ENCODE data around the gene OTULINL.

Gene OTULINL

GRCh38 chr5:14577079-14577725, 4.4 kb upstream of the OTULINL start:
- H3K27ac ChIP-seq (ENCODE audit: low read length) = no peak overlapping the region
- H3K9ac ChIP-seq (ENCODE audit: low read length) = no peak overlapping the region
- H3K4me1 ChIP-seq (ENCODE audit: control insufficient read depth, low read depth, low read length) = peaks cover 3% of the 10 kb centered on the region
- peaks cover 23% of the 10 kb centered on the region for H3K27me3 ChIP-seq (ENCODE audit: control insufficient read depth, insufficient read depth, low read length)
- no peaks in the 10 kb centered on the region for H3K36me3 ChIP-seq (ENCODE audit: control insufficient read depth, low read depth, low read length)
- no peak overlapping the region for H3K4me3 ChIP-seq (ENCODE audit: low read length)
- no peaks in the 10 kb centered on the region for H3K9me3 ChIP-seq (ENCODE audit: control insufficient read depth, low read depth, low read length)

GRCh38 chr5:14577971-14578370, 3.6 kb upstream of the OTULINL start:
- Histone ChIP-seq H3K9ac (ENCODE audit: low read length) (no peak overlapping the region), H3K27ac (ENCODE audit: low read length) (no peak overlapping the region), H3K9me3 (ENCODE audit: control insufficient read depth, low read depth, low read length) (no peaks in the 10 kb centered on the region), H3K4me1 (ENCODE audit: control insufficient read depth, low read depth, low read length) (peaks cover 3% of the 10 kb centered on the region), H3K27me3 (ENCODE audit: control insufficient read depth, insufficient read depth, low read length) (peaks cover 30% of the 10 kb centered on the region), H3K36me3 (ENCODE audit: control insufficient read depth, low read depth, low read length) (no peaks in the 10 kb centered on the region), H3K4me3 (ENCODE audit: low read length) (no peak overlapping the region)

GRCh38 chr5:14579246-14579645, 2.3 kb upstream of the OTULINL start:
- H3K4me3 ChIP-seq (ENCODE audit: low read length) = no peak overlapping the region
- H3K9me3 ChIP-seq (ENCODE audit: control insufficient read depth, low read depth, low read length) = no peaks in the 10 kb centered on the region
- peaks cover 42% of the 10 kb centered on the region for H3K27me3 ChIP-seq (ENCODE audit: control insufficient read depth, insufficient read depth, low read length)
- no peak overlapping the region for H3K27ac ChIP-seq (ENCODE audit: low read length)
- no peak overlapping the region for H3K9ac ChIP-seq (ENCODE audit: low read length)
- peaks cover 3% of the 10 kb centered on the region for H3K4me1 ChIP-seq (ENCODE audit: control insufficient read depth, low read depth, low read length)
- H3K36me3 ChIP-seq (ENCODE audit: control insufficient read depth, low read depth, low read length) = no peaks in the 10 kb centered on the region

- Histone ChIP-seq H3K9me3 (ENCODE audit: control insufficient read depth, low read depth, low read length) (no peaks in the 10 kb centered on the region), H3K4me3 (ENCODE audit: low read length) (no peak overlapping the region), H3K4me1 (ENCODE audit: control insufficient read depth, low read depth, low read length) (peaks cover 3% of the 10 kb centered on the region), H3K27ac (ENCODE audit: low read length) (no peak overlapping the region), H3K9ac (ENCODE audit: low read length) (no peak overlapping the region), H3K36me3 (ENCODE audit: control insufficient read depth, low read depth, low read length) (no peaks in the 10 kb centered on the region), H3K27me3 (ENCODE audit: control insufficient read depth, insufficient read depth, low read length) (peaks cover 43% of the 10 kb centered on the region)
Measured at GRCh38 chr5:14579731-14580397, 1.7 kb upstream of the OTULINL start.

GRCh38 chr5:14580398-14581034, 1.1 kb upstream of the OTULINL start:
- H3K36me3 ChIP-seq (ENCODE audit: control insufficient read depth, low read depth, low read length) = no peaks in the 10 kb centered on the region

GRCh38 chr5:14581891-14582796, 552 bp downstream of the OTULINL start:
- Histone ChIP-seq H3K4me1 (ENCODE audit: control insufficient read depth, low read depth, low read length) (peaks cover 3% of the 10 kb centered on the region), H3K27me3 (ENCODE audit: control insufficient read depth, insufficient read depth, low read length) (peaks cover 43% of the 10 kb centered on the region), H3K4me3 (ENCODE audit: low read length) (peak overlapping the region; percentile 71), H3K9ac (ENCODE audit: low read length) (peak overlapping the region; percentile 23), H3K27ac (ENCODE audit: low read length) (no peak overlapping the region), H3K9me3 (ENCODE audit: control insufficient read depth, low read depth, low read length) (no peaks in the 10 kb centered on the region), H3K36me3 (ENCODE audit: control insufficient read depth, low read depth, low read length) (no peaks in the 10 kb centered on the region)

More at GRCh38 chr5:14580398-14581034, 1.1 kb upstream of the OTULINL start:
- Histone ChIP-seq H3K9ac (ENCODE audit: low read length) (no peak overlapping the region), H3K4me1 (ENCODE audit: control insufficient read depth, low read depth, low read length) (peaks cover 3% of the 10 kb centered on the region), H3K4me3 (ENCODE audit: low read length) (no peak overlapping the region), H3K9me3 (ENCODE audit: control insufficient read depth, low read depth, low read length) (no peaks in the 10 kb centered on the region), H3K27me3 (ENCODE audit: control insufficient read depth, insufficient read depth, low read length) (peaks cover 43% of the 10 kb centered on the region), H3K27ac (ENCODE audit: low read length) (no peak overlapping the region)

GRCh38 chr5:14582797-14583137, 1.2 kb downstream of the OTULINL start:
- Histone ChIP-seq H3K36me3 (ENCODE audit: control insufficient read depth, low read depth, low read length) (no peaks in the 10 kb centered on the region), H3K27ac (ENCODE audit: low read length) (no peak overlapping the region), H3K9me3 (ENCODE audit: control insufficient read depth, low read depth, low read length) (no peaks in the 10 kb centered on the region), H3K27me3 (ENCODE audit: control insufficient read depth, insufficient read depth, low read length) (peaks cover 43% of the 10 kb centered on the region), H3K9ac (ENCODE audit: low read length) (no peak overlapping the region), H3K4me1 (ENCODE audit: control insufficient read depth, low read depth, low read length) (peaks cover 3% of the 10 kb centered on the region), H3K4me3 (ENCODE audit: low read length) (peak overlapping the region; percentile 71)

GRCh38 chr5:14584848-14585247, 3.3 kb downstream of the OTULINL start:
- Histone ChIP-seq H3K4me3 (ENCODE audit: low read length) (no peak overlapping the region), H3K9ac (ENCODE audit: low read length) (no peak overlapping the region), H3K27ac (ENCODE audit: low read length) (no peak overlapping the region), H3K27me3 (ENCODE audit: control insufficient read depth, insufficient read depth, low read length) (peaks cover 34% of the 10 kb centered on the region), H3K9me3 (ENCODE audit: control insufficient read depth, low read depth, low read length) (no peaks in the 10 kb centered on the region), H3K4me1 (ENCODE audit: control insufficient read depth, low read depth, low read length) (peaks cover 3% of the 10 kb centered on the region), H3K36me3 (ENCODE audit: control insufficient read depth, low read depth, low read length) (no peaks in the 10 kb centered on the region)

- H3K36me3 ChIP-seq (ENCODE audit: control insufficient read depth, low read depth, low read length) = no peaks in the 10 kb centered on the region
- no peak overlapping the region for H3K27ac ChIP-seq (ENCODE audit: low read length)
- H3K9ac ChIP-seq (ENCODE audit: low read length) = no peak overlapping the region
- H3K27me3 ChIP-seq (ENCODE audit: control insufficient read depth, insufficient read depth, low read length) = peaks cover 20% of the 10 kb centered on the region
- no peak overlapping the region for H3K4me3 ChIP-seq (ENCODE audit: low read length)
- H3K4me1 ChIP-seq (ENCODE audit: control insufficient read depth, low read depth, low read length) = no peaks in the 10 kb centered on the region
- no peaks in the 10 kb centered on the region for H3K9me3 ChIP-seq (ENCODE audit: control insufficient read depth, low read depth, low read length)
Measured at GRCh38 chr5:14587150-14587549, 5.6 kb downstream of the OTULINL start.

GRCh38 chr5:14588145-14588544, 6.6 kb downstream of the OTULINL start:
- Histone ChIP-seq H3K36me3 (ENCODE audit: control insufficient read depth, low read depth, low read length) (no peaks in the 10 kb centered on the region), H3K27ac (ENCODE audit: low read length) (no peak overlapping the region), H3K9ac (ENCODE audit: low read length) (no peak overlapping the region), H3K4me3 (ENCODE audit: low read length) (no peak overlapping the region), H3K9me3 (ENCODE audit: control insufficient read depth, low read depth, low read length) (no peaks in the 10 kb centered on the region), H3K4me1 (ENCODE audit: control insufficient read depth, low read depth, low read length) (no peaks in the 10 kb centered on the region), H3K27me3 (ENCODE audit: control insufficient read depth, insufficient read depth, low read length) (peaks cover 11% of the 10 kb centered on the region)

Measured in iPS-18a (cell line).